Ramos (cell line): ENCODE results near the gene ITPKB.

Source experiments
- in situ Hi-C: fragments of 300-500 bp; cut with MboI; formaldehyde crosslinking; loops from one replicate; pipeline ENCODE4 v1.14.3; 2022; ENCODE audit warnings: low sequenced_read_pairs; ENCODE audit not compliant: unreplicated experiment

The ITPKB gene

GRCh38 chr1:226643177-226643576 lies 95.9 kb downstream of the ITPKB start:
- in situ Hi-C loops = no loop called here

GRCh38 chr1:226642421-226642820 lies 96.7 kb downstream of the ITPKB start:
- in situ Hi-C loops = no loop called here

GRCh38 chr1:226641671-226642231 lies 97.3 kb downstream of the ITPKB start:
- in situ Hi-C loops = no loop called here

GRCh38 chr1:226640321-226641136 lies 98.6 kb downstream of the ITPKB start:
- in situ Hi-C loops = no loop called here

- in situ Hi-C loops = loop anchor here (5.0 kb wide), 1 partner anchor 193 kb away; no protein-coding TSS in a partner anchor
These were observed 99.4 kb downstream of the ITPKB start for GRCh38 chr1:226639631-226640061.

- in situ Hi-C loops = loop anchor here (5.0 kb wide), 1 partner anchor 193 kb away; no protein-coding TSS in a partner anchor
These were observed 99.9 kb downstream of the ITPKB start for GRCh38 chr1:226639206-226639605.

GRCh38 chr1:226638608-226639007 lies 100.5 kb downstream of the ITPKB start:
- in situ Hi-C loops = loop anchor here (5.0 kb wide), 1 partner anchor 194 kb away; no protein-coding TSS in a partner anchor

- in situ Hi-C loops = loop anchor here (5.0 kb wide), 1 partner anchor 194 kb away; no protein-coding TSS in a partner anchor
These were observed 101.0 kb downstream of the ITPKB start for GRCh38 chr1:226638001-226638601.

- in situ Hi-C loops = loop anchor here (5.0 kb wide), 1 partner anchor 195 kb away; no protein-coding TSS in a partner anchor
These were observed 101.7 kb downstream of the ITPKB start for GRCh38 chr1:226637147-226637935.

GRCh38 chr1:226636847-226637096 lies 102.3 kb downstream of the ITPKB start:
- in situ Hi-C loops = loop anchor here (5.0 kb wide), 1 partner anchor 196 kb away; no protein-coding TSS in a partner anchor

GRCh38 chr1:226635456-226635941 lies 103.6 kb downstream of the ITPKB start:
- in situ Hi-C loops = loop anchor here (5.0 kb wide), 1 partner anchor 197 kb away; no protein-coding TSS in a partner anchor

GRCh38 chr1:226634611-226635246 lies 104.4 kb downstream of the ITPKB start:
- in situ Hi-C loops = loop anchor here (5.0 kb wide), 1 partner anchor 198 kb away; no protein-coding TSS in a partner anchor

- in situ Hi-C loops = no loop called here
These were observed 104.9 kb downstream of the ITPKB start for GRCh38 chr1:226634166-226634588.

- in situ Hi-C loops = no loop called here
These were observed 105.4 kb downstream of the ITPKB start for GRCh38 chr1:226633541-226634165.

GRCh38 chr1:226632922-226633351 lies 106.1 kb downstream of the ITPKB start:
- in situ Hi-C loops = no loop called here

- in situ Hi-C loops = no loop called here
These were observed 106.8 kb downstream of the ITPKB start for GRCh38 chr1:226632169-226632879.

GRCh38 chr1:226631229-226632000 lies 107.7 kb downstream of the ITPKB start:
- in situ Hi-C loops = no loop called here

GRCh38 chr1:226630592-226630991 lies 108.5 kb downstream of the ITPKB start:
- in situ Hi-C loops = no loop called here
